Brain microvascular endothelial cell (primary cell): ENCODE data around the gene PHC3.

Experiments used
- DNase-seq: peaks from one replicate; pipeline ENCODE4 v3.0.0-alpha.2; 2020
- H3K27ac ChIP-seq: fragments of 250-450 bp; sonication (Bioruptor Pico); 2 replicates; pipeline ENCODE4 v1.5.1; 2020; ENCODE audit warnings: mild to moderate bottlenecking, moderate library complexity
- H3K27me3 ChIP-seq: fragments of 250-450 bp; sonication (Bioruptor Pico); replicated peaks from 2 replicates; pipeline ENCODE4 v1.5.1; 2020; ENCODE audit warnings: mild to moderate bottlenecking
- H3K36me3 ChIP-seq: fragments of 250-450 bp; sonication (Bioruptor Pico); replicated peaks from 2 replicates; pipeline ENCODE4 v1.5.1; 2020; ENCODE audit warnings: mild to moderate bottlenecking
- H3K4me3 ChIP-seq: 2 replicates; pipeline ENCODE4 v1.5.1; 2011; ENCODE audit warnings: low read depth, mild to moderate bottlenecking, control low read depth, low read length, moderate library complexity
- CTCF ChIP-seq: IDR thresholded peaks from 2 replicates; pipeline ENCODE4 v1.5.1; 2011; ENCODE audit warnings: low read depth, mild to moderate bottlenecking, moderate library complexity, low read length, control low read depth, inconsistent platforms; ENCODE audit errors: missing control alignments
- in situ Hi-C: cut with HindIII; loops from 2 replicates; pipeline ENCODE4 v1.10.0; 2017; ENCODE audit warnings: low sequenced_read_pairs, low pct_ligation_motif_present

Gene PHC3

GRCh38 chr3:170108955-170109354 lies 72.6 kb downstream of the PHC3 start:
- TF ChIP-seq CTCF, result no peak
- no peak for DNase-seq
- Histone ChIP-seq H3K27ac (no peak overlapping the region), H3K27me3 (no peaks in the 10 kb centered on the region), H3K4me3 (no peak overlapping the region), H3K36me3 (peaks cover 19% of the 10 kb centered on the region)
- in situ Hi-C loops, result no loop called here

- no peak overlapping the region for H3K27ac ChIP-seq
- no peak for TF ChIP-seq CTCF
- H3K4me3 ChIP-seq, result no peak overlapping the region
- in situ Hi-C loops, result no loop called here
- DNase-seq, result no peak
- H3K27me3 ChIP-seq, result no peaks in the 10 kb centered on the region
- peaks cover 18% of the 10 kb centered on the region for H3K36me3 ChIP-seq
Observed at GRCh38 chr3:170107941-170108340, 73.6 kb downstream of the PHC3 start.

GRCh38 chr3:170102431-170102830 lies 79.1 kb downstream of the PHC3 start:
- no peak overlapping the region for H3K27ac ChIP-seq
- in situ Hi-C loops, result no loop called here
- H3K36me3 ChIP-seq, result peaks cover 23% of the 10 kb centered on the region
- no peak for DNase-seq
- no peak for TF ChIP-seq CTCF
- H3K4me3 ChIP-seq, result no peak overlapping the region
- no peaks in the 10 kb centered on the region for H3K27me3 ChIP-seq

GRCh38 chr3:170100944-170101343 lies 80.6 kb downstream of the PHC3 start:
- H3K27ac ChIP-seq, result no peak overlapping the region
- H3K36me3 ChIP-seq, result peaks cover 29% of the 10 kb centered on the region
- in situ Hi-C loops, result no loop called here
- no peak for TF ChIP-seq CTCF
- DNase-seq, result no peak
- no peak overlapping the region for H3K4me3 ChIP-seq
- no peaks in the 10 kb centered on the region for H3K27me3 ChIP-seq

GRCh38 chr3:170098753-170099152 lies 82.8 kb downstream of the PHC3 start:
- no peak overlapping the region for H3K4me3 ChIP-seq
- no peak for DNase-seq
- H3K27ac ChIP-seq, result no peak overlapping the region
- no peaks in the 10 kb centered on the region for H3K27me3 ChIP-seq
- no peak for TF ChIP-seq CTCF
- in situ Hi-C loops, result no loop called here
- H3K36me3 ChIP-seq, result peaks cover 29% of the 10 kb centered on the region

- Histone ChIP-seq H3K27ac (no peak overlapping the region), H3K27me3 (no peaks in the 10 kb centered on the region), H3K4me3 (no peak overlapping the region), H3K36me3 (peaks cover 17% of the 10 kb centered on the region)
- no peak for TF ChIP-seq CTCF
- in situ Hi-C loops, result no loop called here
- no peak for DNase-seq
Observed at GRCh38 chr3:170096342-170096741, 85.2 kb downstream of the PHC3 start.
